Type B pancreatic cell (in vitro differentiated cells): Measurements from ENCODE around the gene ALG1L2. TPM values are rescaled to one million over a fixed set of nuclear protein-coding genes. Genes with fewer than 3 reads are reported as not detected.
"Not testable (repeated sequence)": the region's sequence is repeated elsewhere in the genome, so short reads cannot be mapped to it uniquely, and the experiment has no call there.

Source experiments
- DNase-seq: peaks from one replicate; pipeline ENCODE4 v3.0.0; 2021; ENCODE audit warnings: mixed read lengths; ENCODE audit not compliant: unreplicated experiment; ENCODE audit errors: extremely low spot score
- H3K27ac Mint-ChIP-seq: 2 replicates; pipeline ENCODE4 v1.8.0; 2021; ENCODE audit warnings: mild to moderate bottlenecking, mixed read lengths
- H3K27me3 Mint-ChIP-seq: 2 replicates; pipeline ENCODE4 v1.8.0; 2021; ENCODE audit warnings: mixed read lengths
- H3K36me3 Mint-ChIP-seq: 2 replicates; pipeline ENCODE4 v1.8.0; 2021; ENCODE audit warnings: mixed read lengths
- H3K4me1 Mint-ChIP-seq: one replicate; pipeline ENCODE4 v1.8.0; 2021; ENCODE audit warnings: mixed read lengths; ENCODE audit not compliant: unreplicated experiment
- H3K4me3 Mint-ChIP-seq: 2 replicates; pipeline ENCODE4 v1.8.0; 2021; ENCODE audit warnings: mild to moderate bottlenecking, mixed read lengths
- H3K9me3 Mint-ChIP-seq: 2 replicates; pipeline ENCODE4 v1.8.0; 2021; ENCODE audit warnings: mixed read lengths
- CTCF ChIP-seq: fragments of 200-600 bp; sonication (generic); conservative IDR thresholded peaks from 2 replicates; pipeline ENCODE4 v1.5.0; 2021; ENCODE audit warnings: antibody characterized with exemption, mild to moderate bottlenecking
- total RNA-seq: library from RNA; stranded (reverse); gene quantifications from 2 replicates; pipeline ENCODE4 v1.2.1, GENCODE V29; 2021; ENCODE audit warnings: low replicate concordance

The ALG1L2 gene
- total RNA-seq, 1 donor from 2014 or later: 2.1 TPM

GRCh38 chr3:130097690-130098638 is 16.3 kb downstream of the ALG1L2 start:
- not testable (repeated sequence) for H3K9me3 Mint-ChIP-seq, H3K27ac Mint-ChIP-seq, DNase-seq, H3K27me3 Mint-ChIP-seq, H3K4me3 Mint-ChIP-seq, H3K4me1 Mint-ChIP-seq, H3K36me3 Mint-ChIP-seq
- TF ChIP-seq CTCF: peak; percentile 68

GRCh38 chr3:130098639-130099385 is 17.2 kb downstream of the ALG1L2 start:
- H3K4me3 Mint-ChIP-seq, H3K4me1 Mint-ChIP-seq, H3K27ac Mint-ChIP-seq, H3K27me3 Mint-ChIP-seq, H3K36me3 Mint-ChIP-seq, DNase-seq, H3K9me3 Mint-ChIP-seq: not testable (repeated sequence)

- not testable (repeated sequence) for H3K4me1 Mint-ChIP-seq, H3K9me3 Mint-ChIP-seq, H3K27ac Mint-ChIP-seq, H3K4me3 Mint-ChIP-seq, H3K27me3 Mint-ChIP-seq, DNase-seq, H3K36me3 Mint-ChIP-seq
Measured at GRCh38 chr3:130102545-130102944, 20.9 kb downstream of the ALG1L2 start.

GRCh38 chr3:130104191-130104590 is 22.6 kb downstream of the ALG1L2 start:
- not testable (repeated sequence) for H3K27ac Mint-ChIP-seq, H3K4me1 Mint-ChIP-seq, H3K9me3 Mint-ChIP-seq, H3K36me3 Mint-ChIP-seq, H3K27me3 Mint-ChIP-seq, H3K4me3 Mint-ChIP-seq, DNase-seq

GRCh38 chr3:130107333-130107995 is 25.8 kb downstream of the ALG1L2 start:
- peaks cover 18% of the 10 kb centered on the region for H3K4me1 Mint-ChIP-seq
- H3K27ac Mint-ChIP-seq, DNase-seq, H3K9me3 Mint-ChIP-seq, H3K27me3 Mint-ChIP-seq, H3K4me3 Mint-ChIP-seq, H3K36me3 Mint-ChIP-seq: not testable (repeated sequence)

- not testable (repeated sequence) for DNase-seq, H3K27ac Mint-ChIP-seq, H3K27me3 Mint-ChIP-seq, H3K36me3 Mint-ChIP-seq, H3K4me3 Mint-ChIP-seq, H3K9me3 Mint-ChIP-seq
- H3K4me1 Mint-ChIP-seq: peaks cover 29% of the 10 kb centered on the region
Measured at GRCh38 chr3:130108836-130109585, 27.4 kb downstream of the ALG1L2 start.

- H3K4me1 Mint-ChIP-seq: peaks cover 36% of the 10 kb centered on the region
- not testable (repeated sequence) for H3K9me3 Mint-ChIP-seq, H3K36me3 Mint-ChIP-seq
Measured at GRCh38 chr3:130110386-130111169, 28.9 kb downstream of the ALG1L2 start.

More at GRCh38 chr3:130110386-130111169, 28.9 kb downstream of the ALG1L2 start:
- H3K27me3 Mint-ChIP-seq, DNase-seq: not testable (repeated sequence)
- Mint-ChIP-seq H3K27ac (peak overlapping the region; percentile 90), H3K4me3 (peak overlapping the region; percentile 87)
